Activated CD4-positive, alpha-beta T cell treated with anti-CD3 and anti-CD28 coated beads for 48 hours (primary cell): ENCODE data around the gene OR5H15.
"Not testable (repeated sequence)": the region's sequence is repeated elsewhere in the genome, so short reads cannot be mapped to it uniquely, and the experiment has no call there.

Source experiments
- DNase-seq: peaks from one replicate; pipeline ENCODE4 v3.0.0-alpha.2; 2020

The OR5H15 gene

DNA sequence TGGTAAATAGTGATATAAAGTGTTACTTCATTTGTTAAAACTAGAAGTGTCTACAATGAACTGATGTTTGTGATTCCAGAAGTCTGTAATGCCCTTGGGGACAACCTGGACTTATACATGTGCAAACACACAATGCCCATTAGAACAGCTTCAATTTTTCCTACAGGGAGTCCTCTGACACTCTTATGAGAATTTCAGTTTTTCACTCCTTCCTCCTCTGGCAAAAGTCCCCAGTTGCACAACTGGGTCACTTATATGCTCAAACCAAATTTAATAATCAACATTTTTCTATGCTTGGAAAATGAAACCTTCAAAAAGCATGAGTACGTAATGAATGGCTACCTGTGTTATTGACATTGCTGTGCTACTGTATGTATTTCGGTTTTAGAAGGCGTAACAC, at the start of gene OR5H15:
TSS of gene OR5H15 (plus strand) at position 301 of the 400 bp plus-strand sequence. CDS start 2,004 bp downstream, outside the sequence.
- DNase-seq: no peak

DNA sequence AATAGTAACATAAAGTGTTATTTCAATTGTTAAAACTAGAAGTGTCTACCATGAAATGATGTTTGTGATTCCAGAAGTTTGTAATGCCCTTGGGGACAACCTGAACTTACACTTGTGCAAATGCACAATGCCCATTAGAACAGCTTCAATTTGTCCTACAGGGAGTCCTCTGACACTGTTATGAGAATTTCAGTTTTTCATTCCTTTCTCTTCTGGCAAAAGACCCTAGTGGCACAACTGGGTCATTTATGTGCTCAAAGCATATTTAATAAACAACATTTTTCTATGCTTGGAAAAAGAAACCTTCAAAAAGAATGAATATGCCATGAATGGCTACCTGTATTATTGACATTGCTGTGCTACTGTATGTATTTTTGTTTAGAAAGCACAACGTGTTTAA, 36.1 kb upstream of the OR5H15 start, which contains the start of gene OR5H1:
TSS of gene OR5H1 (plus strand) at position 301 of the 400 bp plus-strand sequence. CDS start 1,977 bp downstream, outside the sequence.
- no peak for DNase-seq

DNA sequence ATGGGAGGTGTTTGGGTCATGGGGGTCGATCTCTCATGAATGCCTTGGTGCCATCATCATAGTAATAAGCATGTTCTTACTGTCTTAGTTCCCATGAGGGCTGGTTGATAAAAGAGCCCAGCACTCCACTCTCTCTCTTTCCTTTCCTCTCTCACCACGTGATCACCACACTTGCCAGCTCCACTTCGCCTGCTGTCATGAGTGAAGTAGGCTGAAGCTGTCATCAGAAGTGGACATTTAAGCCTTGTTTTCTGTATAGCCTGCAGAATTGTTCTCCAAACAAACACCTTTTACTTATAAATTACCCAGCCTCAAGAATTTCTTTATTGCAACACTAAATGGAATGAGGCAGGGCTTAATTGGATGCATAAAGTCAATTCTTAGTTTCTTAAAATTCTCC, 29.9 kb upstream of the OR5H15 start:
- no peak for DNase-seq

DNA sequence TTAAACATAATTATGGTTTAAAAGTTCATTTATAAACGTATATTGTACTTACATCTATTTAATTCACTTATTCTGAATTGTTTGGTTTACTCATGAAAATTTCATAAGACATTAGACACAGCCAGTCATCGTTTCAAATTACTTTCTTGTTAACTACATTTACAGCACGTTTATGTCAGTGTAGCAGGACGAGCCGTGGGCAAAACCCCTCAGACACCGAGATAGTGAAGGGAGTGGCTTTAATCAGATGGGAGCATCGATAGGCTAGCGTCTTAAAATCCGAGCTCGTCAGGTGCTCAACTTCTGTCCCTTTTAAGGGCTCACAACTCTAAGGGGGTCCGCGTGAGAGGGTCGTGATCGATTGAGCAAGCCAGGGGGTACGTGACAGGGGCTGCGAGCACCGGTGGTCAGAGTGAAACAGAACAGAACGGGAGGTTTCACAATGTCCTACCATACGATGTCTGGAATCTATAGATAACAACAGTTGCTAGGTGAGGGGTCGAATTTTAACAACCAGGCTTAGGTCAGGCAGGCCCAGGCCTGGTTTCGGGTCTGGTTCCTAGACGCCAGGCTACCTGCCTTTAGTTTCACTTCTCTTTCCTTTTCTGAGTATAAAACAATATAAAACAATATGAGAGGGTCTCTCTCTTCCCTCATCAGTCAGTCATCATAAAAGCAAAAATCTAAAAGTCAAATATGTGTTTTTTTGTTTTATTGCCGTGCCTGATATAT, 28.5 kb upstream of the OR5H15 start:
- DNase-seq: not testable (repeated sequence)

GRCh38 chr3:98140531-98140930, 26.0 kb upstream of the OR5H15 start:
- no peak for DNase-seq

GRCh38 chr3:98147179-98147578, 19.3 kb upstream of the OR5H15 start, which contains the start of gene OR5H14:
OR5H14 (plus strand) TSS chr3:98147479; CDS start chr3:98149386, 1,907 bp downstream.
- no peak for DNase-seq

DNA sequence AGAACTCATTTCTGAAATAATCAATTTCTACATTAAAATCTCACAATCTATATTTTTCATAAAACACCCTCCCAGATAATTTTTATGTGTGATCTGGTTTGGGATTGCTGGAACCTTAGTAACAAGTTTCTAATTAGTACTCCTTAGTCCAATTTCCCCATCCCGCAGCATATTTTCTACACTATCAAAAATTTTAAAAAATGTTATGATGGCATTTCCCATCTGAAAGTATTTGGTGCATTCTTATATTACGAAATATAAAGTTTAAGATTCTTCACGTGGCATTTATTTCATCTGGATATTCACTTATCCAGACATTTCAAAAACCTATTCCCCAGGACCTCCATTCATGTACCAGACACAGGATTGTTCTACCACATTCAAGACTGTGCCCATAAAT, 17.7 kb upstream of the OR5H15 start:
- DNase-seq: no peak

- DNase-seq: not testable (repeated sequence)
These were observed 17.0 kb upstream of the OR5H15 start for GRCh38 chr3:98149456-98149855.

GRCh38 chr3:98151241-98151640, 15.3 kb upstream of the OR5H15 start:
- DNase-seq: no peak

- no peak for DNase-seq
These were observed 4.6 kb downstream of the OR5H15 start for GRCh38 chr3:98171071-98171470.

DNA sequence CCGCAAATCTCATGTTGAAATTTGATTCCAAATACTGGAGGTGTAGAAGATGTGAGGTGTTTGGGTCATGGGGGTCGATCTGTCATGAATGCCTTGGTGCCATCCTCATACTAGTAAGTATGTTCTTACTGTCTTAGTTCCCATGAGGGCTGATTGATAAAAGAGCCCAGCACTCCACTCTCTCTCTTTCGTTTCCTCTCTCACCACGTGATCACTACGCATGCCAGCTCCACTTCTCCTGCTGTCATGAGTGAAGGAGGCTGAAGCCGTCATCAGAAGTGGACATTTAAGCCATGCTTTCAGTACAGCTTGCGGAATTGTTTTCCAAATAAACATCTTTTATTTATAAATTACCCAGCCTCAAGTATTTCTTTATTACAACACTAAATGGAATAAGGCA, 6.1 kb downstream of the OR5H15 start:
- no peak for DNase-seq

DNA sequence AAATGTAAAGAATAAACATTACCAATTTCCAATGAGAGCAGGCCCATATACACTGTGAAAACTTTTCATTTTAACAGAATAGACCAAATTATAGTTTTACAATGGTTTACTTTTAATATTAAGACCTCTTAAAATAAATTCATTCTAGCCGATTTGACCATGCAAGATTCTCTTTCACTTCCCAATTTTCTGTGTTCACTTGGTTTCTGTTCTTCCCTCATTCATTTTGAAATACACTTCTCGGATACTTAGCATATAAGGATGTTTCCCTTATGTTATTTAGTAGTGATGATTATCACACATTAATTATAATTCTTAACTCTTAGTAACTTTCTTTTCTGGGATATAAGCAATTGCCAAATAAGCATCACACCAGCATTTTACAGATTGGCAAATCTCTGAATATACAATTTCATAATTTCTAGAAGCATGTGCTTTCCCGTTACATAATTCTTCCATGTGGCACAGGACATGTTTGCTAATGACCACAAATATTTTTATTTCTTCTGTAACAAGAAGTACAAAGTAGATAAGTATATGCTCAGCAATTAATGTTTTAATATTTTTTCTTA, 13.9 kb downstream of the OR5H15 start:
- no peak for DNase-seq

GRCh38 chr3:98182196-98182595, 15.7 kb downstream of the OR5H15 start:
- no peak for DNase-seq

DNA sequence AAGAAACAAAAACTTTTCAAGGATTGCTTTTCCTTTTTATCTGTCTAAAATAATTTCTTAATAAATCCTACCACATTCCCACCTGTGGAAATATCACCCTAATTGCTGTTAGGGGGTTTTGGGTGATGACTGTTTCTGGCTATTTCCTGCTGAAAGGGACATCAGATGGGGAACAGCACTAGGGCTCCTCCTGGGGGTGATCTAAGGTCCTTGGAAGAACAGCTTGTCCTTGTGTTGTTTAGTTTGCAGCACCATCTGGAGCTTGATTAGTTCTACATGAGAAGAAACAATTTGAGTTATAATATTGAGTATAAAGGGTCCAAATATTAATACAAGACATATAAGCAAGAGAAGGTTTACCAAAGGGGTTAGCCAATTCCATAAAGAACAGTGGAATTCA, 18.7 kb downstream of the OR5H15 start:
- DNase-seq: no peak

GRCh38 chr3:98188545-98188944, 22.0 kb downstream of the OR5H15 start:
- DNase-seq: no peak

GRCh38 chr3:98190911-98191310, 24.4 kb downstream of the OR5H15 start:
- not testable (repeated sequence) for DNase-seq

DNA sequence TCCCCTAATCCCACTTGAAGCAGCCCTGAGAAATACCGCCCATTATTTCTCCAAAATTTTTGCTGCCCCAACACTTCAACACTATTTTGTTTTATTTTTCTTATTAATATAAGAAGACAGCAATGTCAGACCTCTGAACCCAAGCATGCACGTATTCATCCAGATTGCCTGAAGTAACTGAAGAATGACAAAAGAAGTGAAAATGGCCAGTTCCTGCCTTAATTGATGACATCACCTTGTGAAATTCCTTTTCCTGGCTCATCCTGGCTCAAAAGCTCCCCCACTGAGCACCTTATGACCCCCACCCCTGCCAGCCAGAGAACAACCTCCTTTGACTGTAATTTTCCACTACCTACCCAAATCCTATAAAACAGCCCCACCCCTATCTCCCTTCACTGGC, 29.8 kb downstream of the OR5H15 start:
- DNase-seq: not testable (repeated sequence)

DNA sequence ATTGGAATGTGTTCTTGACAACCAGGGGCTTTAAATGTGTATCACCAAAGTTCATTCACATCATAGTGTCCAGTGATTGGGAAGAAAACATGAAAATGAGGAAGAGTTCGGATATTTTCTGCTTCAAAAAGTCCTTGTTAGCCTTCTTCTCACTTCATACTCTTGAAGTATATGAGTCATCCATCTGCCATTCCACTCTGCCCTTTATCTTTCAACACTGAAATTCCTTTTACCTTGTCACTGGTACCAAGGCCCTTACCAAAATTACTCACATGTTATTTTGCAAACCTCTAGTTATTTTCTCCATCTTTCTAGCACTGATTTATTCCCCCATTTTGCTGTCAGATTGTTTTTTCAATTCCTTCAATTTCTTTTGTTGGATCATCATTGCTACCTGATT, 32.5 kb downstream of the OR5H15 start:
- no peak for DNase-seq

DNA sequence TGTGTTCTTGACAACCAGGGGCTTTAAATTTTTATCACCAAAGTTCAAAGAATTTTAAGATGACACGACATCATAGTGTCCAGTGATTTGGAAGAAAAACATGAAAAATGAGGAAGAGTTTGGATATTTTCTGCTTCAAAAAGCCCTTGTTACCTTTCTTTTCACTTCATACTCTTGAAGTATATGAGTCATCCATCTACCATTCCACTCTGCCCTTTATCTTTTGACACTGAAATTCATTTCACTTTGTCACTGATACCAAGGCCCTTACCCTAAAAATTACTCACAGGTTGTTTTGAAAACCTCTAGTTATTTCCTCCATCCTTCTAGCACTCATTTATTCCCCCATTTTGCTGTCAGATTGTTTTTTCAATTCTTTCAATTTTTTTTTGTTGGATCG, 42.7 kb downstream of the OR5H15 start:
- DNase-seq: no peak

DNA sequence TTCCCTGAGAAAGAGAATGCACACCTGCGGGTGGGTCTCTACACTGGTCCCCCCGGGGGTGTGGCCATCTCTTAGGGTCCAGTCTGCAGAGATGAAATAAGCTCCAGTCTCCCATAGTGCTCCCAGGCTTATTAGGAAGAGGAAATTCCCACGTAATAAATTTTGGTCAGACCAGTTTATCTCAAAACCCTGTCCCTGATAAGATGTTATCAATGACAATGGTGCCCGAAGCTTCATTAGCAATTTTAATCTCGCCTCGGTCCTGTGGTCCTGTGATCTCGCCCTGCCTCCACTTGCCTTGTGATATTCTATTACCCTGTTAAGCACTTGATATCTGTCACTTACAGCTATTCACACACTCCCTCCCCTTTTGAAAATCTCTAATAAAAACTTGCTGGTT, 46.8 kb downstream of the OR5H15 start:
- DNase-seq: no peak

DNA sequence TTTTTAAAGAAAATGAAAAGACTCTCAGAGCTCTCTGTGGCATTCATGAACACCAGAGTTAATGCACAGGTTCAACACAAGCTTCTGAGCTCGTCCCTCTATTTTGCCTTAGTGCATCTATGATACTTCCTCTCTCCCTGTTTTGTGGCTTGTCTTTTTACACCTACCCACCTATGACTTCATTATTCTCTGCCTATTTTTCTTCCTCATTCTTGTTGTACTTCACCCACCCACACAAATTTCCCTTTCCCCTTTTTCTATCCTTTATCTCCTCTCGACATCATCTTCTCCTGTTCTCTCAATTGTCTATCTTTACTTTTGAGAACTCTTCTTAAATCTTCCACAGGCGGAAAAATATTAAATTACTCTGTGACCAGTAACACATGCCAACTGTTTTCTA, 48.6 kb downstream of the OR5H15 start:
- DNase-seq: no peak
